HCT116 (cell line): ENCODE results near the gene CNBD2.

Experiments
- CTCF ChIP-seq, 3 experiments: fragments of 200-600 bp in 1 of 3; sonication (generic) in 1 of 3; IDR thresholded peaks in 2 of 3; conservative IDR thresholded peaks in 1 of 3; 2 replicates each; pipeline ENCODE4 v1.5.1; 2012 to 2017; ENCODE audit warnings: low read depth in 2 of 3, low read length in 2 of 3, antibody characterized with exemption in 1 of 3, borderline replicate concordance in 1 of 3, control low read depth in 1 of 3, mild to moderate bottlenecking in 1 of 3, mixed read lengths in 1 of 3, mixed run types in 1 of 3, moderate library complexity in 1 of 3; ENCODE audit not compliant: insufficient read depth in 1 of 3
- EZH2 ChIP-seq: fragments of 200-600 bp; sonication (generic); IDR thresholded peaks from 2 replicates; pipeline ENCODE4 v1.6.1; 2017; ENCODE audit warnings: antibody characterized with exemption, mixed run types
- EZH2phosphoT487 ChIP-seq: fragments of 200-600 bp; IDR thresholded peaks from 2 replicates; pipeline ENCODE4 v1.6.1; 2018; ENCODE audit warnings: antibody characterized with exemption, borderline replicate concordance
- FOSL1 ChIP-seq: IDR thresholded peaks from 2 replicates; pipeline ENCODE4 v1.6.1; 2012; ENCODE audit warnings: low read depth
- JUND ChIP-seq: IDR thresholded peaks from 2 replicates; pipeline ENCODE4 v1.6.1; 2012
- POLR2A ChIP-seq: IDR thresholded peaks from 2 replicates; pipeline ENCODE4 v1.7.0; 2011; ENCODE audit warnings: borderline replicate concordance; ENCODE audit not compliant: insufficient read depth, insufficient read length; ENCODE audit errors: extremely low read depth
- POLR2AphosphoS5 ChIP-seq: IDR thresholded peaks from 2 replicates; pipeline ENCODE4 v1.6.1; 2011; ENCODE audit warnings: mild to moderate bottlenecking, low read depth, low read length, moderate library complexity
- SP1 ChIP-seq: IDR thresholded peaks from 2 replicates; pipeline ENCODE4 v1.6.1; 2012; ENCODE audit warnings: low read depth
- TCF7L2 ChIP-seq: IDR thresholded peaks from 2 replicates; pipeline ENCODE4 v1.7.0; 2011; ENCODE audit warnings: borderline replicate concordance, inconsistent platforms; ENCODE audit not compliant: insufficient read depth, insufficient read length; ENCODE audit errors: extremely low read depth
- YY1 ChIP-seq: IDR thresholded peaks from 2 replicates; pipeline ENCODE4 v1.6.1; 2011; ENCODE audit warnings: low read length, low read depth, moderate library complexity, mild to moderate bottlenecking; ENCODE audit not compliant: insufficient replicate concordance; ENCODE audit errors: extremely low read depth
- ZNF274 ChIP-seq: fragments of 200-500 bp; sonication (Bioruptor generic); IDR thresholded peaks from 2 replicates; pipeline ENCODE4 v1.6.1; 2014; ENCODE audit warnings: mild to moderate bottlenecking, low read depth, low read length, inconsistent platforms
- TF ChIP-seq, protein P1 (sequence below): IDR thresholded peaks from 2 replicates; pipeline ENCODE4 v1.6.1; 2012; ENCODE audit warnings: low read depth

- no peak for TF ChIP-seq EZH2
- TF ChIP-seq CTCF (IDR thresholded peaks at IDR 0.05 in 2 of 3, conservative IDR thresholded peaks at IDR 0.05 in 1 of 3; ENCODE audit: borderline replicate concordance in 1 of 3, insufficient read depth in 1 of 3, low read depth in 2 of 3, low read length in 2 of 3): no peak
- no peak for TF ChIP-seq POLR2AphosphoS5
- no peak for TF ChIP-seq ZNF274
- TF ChIP-seq POLR2A: no peak
- TF ChIP-seq, protein P1, sequence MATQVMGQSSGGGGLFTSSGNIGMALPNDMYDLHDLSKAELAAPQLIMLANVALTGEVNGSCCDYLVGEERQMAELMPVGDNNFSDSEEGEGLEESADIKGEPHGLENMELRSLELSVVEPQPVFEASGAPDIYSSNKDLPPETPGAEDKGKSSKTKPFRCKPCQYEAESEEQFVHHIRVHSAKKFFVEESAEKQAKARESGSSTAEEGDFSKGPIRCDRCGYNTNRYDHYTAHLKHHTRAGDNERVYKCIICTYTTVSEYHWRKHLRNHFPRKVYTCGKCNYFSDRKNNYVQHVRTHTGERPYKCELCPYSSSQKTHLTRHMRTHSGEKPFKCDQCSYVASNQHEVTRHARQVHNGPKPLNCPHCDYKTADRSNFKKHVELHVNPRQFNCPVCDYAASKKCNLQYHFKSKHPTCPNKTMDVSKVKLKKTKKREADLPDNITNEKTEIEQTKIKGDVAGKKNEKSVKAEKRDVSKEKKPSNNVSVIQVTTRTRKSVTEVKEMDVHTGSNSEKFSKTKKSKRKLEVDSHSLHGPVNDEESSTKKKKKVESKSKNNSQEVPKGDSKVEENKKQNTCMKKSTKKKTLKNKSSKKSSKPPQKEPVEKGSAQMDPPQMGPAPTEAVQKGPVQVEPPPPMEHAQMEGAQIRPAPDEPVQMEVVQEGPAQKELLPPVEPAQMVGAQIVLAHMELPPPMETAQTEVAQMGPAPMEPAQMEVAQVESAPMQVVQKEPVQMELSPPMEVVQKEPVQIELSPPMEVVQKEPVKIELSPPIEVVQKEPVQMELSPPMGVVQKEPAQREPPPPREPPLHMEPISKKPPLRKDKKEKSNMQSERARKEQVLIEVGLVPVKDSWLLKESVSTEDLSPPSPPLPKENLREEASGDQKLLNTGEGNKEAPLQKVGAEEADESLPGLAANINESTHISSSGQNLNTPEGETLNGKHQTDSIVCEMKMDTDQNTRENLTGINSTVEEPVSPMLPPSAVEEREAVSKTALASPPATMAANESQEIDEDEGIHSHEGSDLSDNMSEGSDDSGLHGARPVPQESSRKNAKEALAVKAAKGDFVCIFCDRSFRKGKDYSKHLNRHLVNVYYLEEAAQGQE: no peak
- TF ChIP-seq YY1: no peak
- no peak for TF ChIP-seq TCF7L2
- no peak for TF ChIP-seq FOSL1
- no peak for TF ChIP-seq EZH2phosphoT487
- TF ChIP-seq SP1: no peak
- no peak for TF ChIP-seq JUND
Observed at GRCh38 chr20:36043892-36044515, 75.6 kb downstream of the CNBD2 start.
